Stimulated activated CD8-positive, alpha-beta memory T cell treated with anti-CD3 and anti-CD28 coated beads, Interleukin-7, amount 100 ng/mL, for 48 hours (primary cell): ENCODE data around the gene YOD1.
"Not testable (repeated sequence)": the region's sequence is repeated elsewhere in the genome, so short reads cannot be mapped to it uniquely, and the experiment has no call there.

Source experiments
- DNase-seq, 2 donors: peaks; one replicate each; pipeline ENCODE4 v3.0.0-alpha.2; 2020; ENCODE audit warnings: low read depth in 1 of 2; ENCODE audit errors: extremely low read depth in 1 of 2

Gene YOD1

GRCh38 chr1:207050480-207051190 is 373 bp downstream of the YOD1 start:
- peak; percentile 75 to 82 for DNase-seq

- peak in 1 of 2 donors; percentile 25 for DNase-seq
Measured at GRCh38 chr1:207049974-207050391, 1.0 kb downstream of the YOD1 start.

- no peak for DNase-seq
Measured at GRCh38 chr1:207049514-207049913, 1.5 kb downstream of the YOD1 start.

- DNase-seq, result no peak
Measured at GRCh38 chr1:207049054-207049453, 2.0 kb downstream of the YOD1 start.

- DNase-seq, result no peak
Measured at GRCh38 chr1:207048041-207048440, 3.0 kb downstream of the YOD1 start.

- DNase-seq, result no peak
Measured at GRCh38 chr1:207047505-207047904, 3.5 kb downstream of the YOD1 start.

- DNase-seq, result no peak
Measured at GRCh38 chr1:207045453-207045852, 5.6 kb downstream of the YOD1 start.

GRCh38 chr1:207041397-207041796 is 9.6 kb downstream of the YOD1 start:
- not testable (repeated sequence) for DNase-seq

- DNase-seq, result no peak
Measured at GRCh38 chr1:207040181-207040533, 10.9 kb downstream of the YOD1 start.

- DNase-seq, result no peak
Measured at GRCh38 chr1:207039380-207040180, 11.4 kb downstream of the YOD1 start.

- no peak for DNase-seq
Measured at GRCh38 chr1:207036865-207037264, 14.1 kb downstream of the YOD1 start.

- no peak for DNase-seq
Measured at GRCh38 chr1:207035877-207036551, 15.0 kb downstream of the YOD1 start.

- DNase-seq, result no peak
Measured at GRCh38 chr1:207034998-207035397, 16.0 kb downstream of the YOD1 start.

GRCh38 chr1:207034208-207034607 is 16.8 kb downstream of the YOD1 start:
- no peak for DNase-seq

GRCh38 chr1:207033302-207033701 is 17.7 kb downstream of the YOD1 start:
- no peak for DNase-seq

GRCh38 chr1:207032528-207033017 is 18.4 kb downstream of the YOD1 start, which contains the start of gene C1orf116:
C1orf116 (minus strand) TSS chr1:207032756; CDS start chr1:207027598, 5,158 bp downstream.
- no peak for DNase-seq

GRCh38 chr1:207031632-207032264 is 19.3 kb downstream of the YOD1 start:
- no peak for DNase-seq

- DNase-seq, result no peak
Measured at GRCh38 chr1:207031016-207031415, 20.0 kb downstream of the YOD1 start.

- no peak for DNase-seq
Measured at GRCh38 chr1:207030522-207031009, 20.4 kb downstream of the YOD1 start.

- no peak for DNase-seq
Measured at GRCh38 chr1:207029701-207030521, 21.1 kb downstream of the YOD1 start.
